Naive thymus-derived CD4-positive, alpha-beta T cell (primary cell): ENCODE measurements around the gene BPTF. TPM values are rescaled to one million over a fixed set of nuclear protein-coding genes. Genes with fewer than 3 reads are reported as not detected.
"Not testable (repeated sequence)": the region's sequence is repeated elsewhere in the genome, so short reads cannot be mapped to it uniquely, and the experiment has no call there.

ENCODE experiments used
- ATAC-seq: fragments of 150-1000 bp; cut with Tn5 transposase; 2 replicates; pipeline ENCODE4 v1.10.0; 2021; ENCODE audit warnings: mild to moderate bottlenecking, moderate library complexity
- CTCF ChIA-PET: fragments of 350-600 bp; sonication (Branson Sonifier 250); formaldehyde crosslinking; loops from one replicate; lab custom pipeline; 2021; ENCODE audit warnings: antibody characterized with exemption; lab: Charles Lee
- POLR2A ChIA-PET: fragments of 350-600 bp; sonication (Branson Sonifier 250); formaldehyde crosslinking; loops from one replicate; lab custom pipeline; 2021; ENCODE audit warnings: antibody characterized with exemption, inconsistent platforms; lab: Charles Lee
- DNase-seq, 9 donors: peaks; one replicate each; pipeline versions ENCODE4 v3.0.0 to v3.0.0-alpha.2; 2020 to 2022; ENCODE audit warnings: mixed read lengths in 1 of 9
- H3K27ac ChIP-seq: one replicate; pipeline ENCODE4 v1.7.0; 2013; ENCODE audit warnings: mild to moderate bottlenecking, low read depth, low read length, moderate library complexity
- H3K27me3 ChIP-seq, 2 donors: one replicate each; pipeline ENCODE4 v1.7.0; 2013; ENCODE audit warnings: low read length in 2 of 2, mild to moderate bottlenecking in 2 of 2, moderate library complexity in 2 of 2; ENCODE audit not compliant: control insufficient read depth in 2 of 2, insufficient read depth in 2 of 2
- H3K36me3 ChIP-seq, 3 experiments: 1 replicate in 2 of 3; 2 replicates in 1 of 3; pipeline ENCODE4 v1.7.0; 2013; ENCODE audit warnings: low read length in 3 of 3, mild to moderate bottlenecking in 3 of 3, moderate library complexity in 1 of 3; ENCODE audit not compliant: insufficient read depth in 3 of 3, control insufficient read depth in 2 of 3
- H3K4me1 ChIP-seq, 2 donors: one replicate each; pipeline ENCODE4 v1.7.0; 2013; ENCODE audit warnings: low read length in 2 of 2, mild to moderate bottlenecking in 2 of 2, moderate library complexity in 1 of 2; ENCODE audit not compliant: control insufficient read depth in 2 of 2, insufficient read depth in 2 of 2
- H3K4me3 ChIP-seq: 2 replicates; pipeline ENCODE4 v1.7.0; 2013; ENCODE audit warnings: mild to moderate bottlenecking, low read length
- H3K9me3 ChIP-seq, 3 experiments: 1 replicate in 2 of 3; 2 replicates in 1 of 3; pipeline ENCODE4 v1.7.0; 2013; ENCODE audit warnings: low read length in 3 of 3; ENCODE audit not compliant: control insufficient read depth in 2 of 3
- H3K27ac Mint-ChIP-seq, 9 donors: one replicate each; pipeline ENCODE4 v1.8.0; 2020 to 2022; ENCODE audit warnings: mixed read lengths in 9 of 9, mild to moderate bottlenecking in 8 of 9, moderate library complexity in 5 of 9, inconsistent platforms in 2 of 9
- H3K27me3 Mint-ChIP-seq, 5 donors: one replicate each; pipeline ENCODE4 v1.8.0; 2021 to 2022; ENCODE audit warnings: mixed read lengths in 5 of 5, mild to moderate bottlenecking in 1 of 5
- H3K36me3 Mint-ChIP-seq, 5 donors: one replicate each; pipeline ENCODE4 v1.8.0; 2020 to 2022; ENCODE audit warnings: mixed read lengths in 5 of 5, mild to moderate bottlenecking in 3 of 5, inconsistent platforms in 1 of 5
- H3K4me1 Mint-ChIP-seq, 7 donors: one replicate each; pipeline ENCODE4 v1.8.0; 2020 to 2022; ENCODE audit warnings: mixed read lengths in 7 of 7, mild to moderate bottlenecking in 3 of 7, inconsistent platforms in 1 of 7
- H3K4me3 Mint-ChIP-seq, 10 donors: one replicate each; pipeline ENCODE4 v1.8.0; 2020 to 2022; ENCODE audit warnings: mild to moderate bottlenecking in 10 of 10, mixed read lengths in 10 of 10, moderate library complexity in 6 of 10, inconsistent platforms in 2 of 10
- H3K9me3 Mint-ChIP-seq, 11 donors: one replicate each; pipeline ENCODE4 v1.8.0; 2020 to 2022; ENCODE audit warnings: mixed read lengths in 11 of 11, mild to moderate bottlenecking in 4 of 11, inconsistent platforms in 1 of 11, moderate library complexity in 1 of 11
- intact Hi-C, 2 donors: fragments of 100-400 bp; cut with micrococcal nuclease; formaldehyde crosslinking; loops; one replicate each; pipeline ENCODE4 v1.15.1; 2023
- polyA plus RNA-seq, 2 donors: library from polyadenylated mRNA; unstranded; fragments of 300-500 nt; fragmentation: Illumina TruSeq; gene quantifications; one replicate each; pipeline ENCODE4 v1.2.3, GENCODE V29; 2021
- total RNA-seq, 6 experiments: library from RNA in 5 of 6; stranded (reverse) in 5 of 6; gene quantifications; 1 replicate in 5 of 6; 2 replicates in 1 of 6; pipeline ENCODE4 v1.2.3 and lab custom pipeline; 2021 to 2026

BPTF gene
- total and polyA plus RNA-seq, 7 experiments from 2014 or later, result 16.0 to 219 (median 149) TPM

DNA sequence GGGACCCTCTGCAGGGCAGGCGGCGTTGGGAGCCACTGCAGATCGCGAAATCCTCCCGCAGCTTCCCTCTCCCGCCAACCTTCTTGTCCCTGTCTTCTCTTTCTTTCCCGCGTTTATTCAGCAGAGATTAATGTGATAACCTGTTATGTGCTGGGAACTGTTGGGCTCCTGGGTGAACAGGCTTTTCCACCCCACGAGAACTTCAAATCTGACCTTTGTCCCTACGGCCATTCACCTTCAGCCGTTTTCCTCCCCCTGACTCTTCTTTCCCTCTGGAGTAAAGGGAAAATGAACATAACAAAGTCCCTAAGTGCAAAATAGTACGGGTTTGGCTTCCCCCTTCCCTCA, 195.1 kb downstream of the BPTF start:
- ChIA-PET POLR2A (interaction anchor here (0.9 to 1.3 kb wide), 2 partner anchors 15 to 303 kb away, joined by 3 to 6 read pairs; partner anchors contain the start of genes KPNA2 and NOL11), CTCF (interaction anchor here (0.8 kb wide), 1 partner anchor 12 kb away, joined by 4 read pairs; no protein-coding TSS in a partner anchor)
- Histone ChIP-seq H3K4me1 (peaks cover 6 to 10% of the 10 kb centered on the region in 2 donors), H3K36me3 (no peaks in the 10 kb centered on the region), H3K9me3 (no peaks in the 10 kb centered on the region), H3K27me3 (no peaks in the 10 kb centered on the region), H3K4me3 (peak overlapping the region; percentile 79), H3K27ac (peak overlapping the region; percentile 79)
- peaks cover 0 to 3% (median 0%) of the 10 kb centered on the region in 5 donors for H3K36me3 Mint-ChIP-seq
- intact Hi-C loops, result loop anchor here (1.0 to 5.0 kb wide), 4 partner anchors 9 to 1307 kb away; partner anchors contain the start of genes KPNA2 (in 2 of the 2) and ABCA5 (in 1 of the 2)
- no peak for DNase-seq
- H3K4me1 Mint-ChIP-seq, result peaks cover 10 to 25% (median 17%) of the 10 kb centered on the region in 7 donors
- peak overlapping the region; percentile 85 to 95 (median 89) for H3K4me3 Mint-ChIP-seq
- H3K9me3 Mint-ChIP-seq, result peaks cover 0 to 13% (median 0%) of the 10 kb centered on the region in 11 donors
- H3K27me3 Mint-ChIP-seq, result peaks cover 0 to 8% (median 0%) of the 10 kb centered on the region in 5 donors
- peak overlapping the region; percentile 89 to 100 (median 98) for H3K27ac Mint-ChIP-seq
- ATAC-seq, result no peak

DNA sequence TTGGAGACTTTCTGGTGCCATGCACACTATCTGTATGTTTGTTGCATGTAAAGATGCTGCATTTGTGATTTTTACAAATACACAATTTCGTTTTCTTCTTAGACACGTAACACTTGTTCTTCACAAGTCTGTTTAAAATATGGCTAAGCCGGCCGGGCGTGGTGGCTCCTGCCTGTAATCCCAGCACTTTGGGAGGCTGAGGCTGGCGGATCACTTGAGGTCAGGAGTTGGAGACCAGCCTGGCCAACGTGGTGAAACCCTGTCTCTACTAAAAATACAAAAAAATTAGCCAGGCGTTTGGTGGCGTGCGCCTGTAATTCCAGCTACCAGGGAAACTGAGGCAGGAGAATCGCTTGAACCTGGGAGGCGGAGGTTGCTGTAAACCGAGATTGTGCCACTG, 195.5 kb downstream of the BPTF start:
- H3K4me3 Mint-ChIP-seq, result peak overlapping the region; percentile 85 to 95 (median 89)
- H3K27ac ChIP-seq, H3K27me3 Mint-ChIP-seq, ATAC-seq, H3K36me3 Mint-ChIP-seq, H3K27me3 ChIP-seq, H3K9me3 ChIP-seq, CTCF ChIA-PET, DNase-seq, H3K36me3 ChIP-seq: not testable (repeated sequence)
- intact Hi-C loops, result loop anchor here (1.0 to 5.0 kb wide), 4 partner anchors 9 to 1307 kb away; partner anchors contain the start of genes KPNA2 (in 2 of the 2) and ABCA5 (in 1 of the 2)
- H3K9me3 Mint-ChIP-seq, result peaks cover 0 to 13% (median 0%) of the 10 kb centered on the region in 11 donors
- peaks cover 10 to 25% (median 17%) of the 10 kb centered on the region in 7 donors for H3K4me1 Mint-ChIP-seq
- POLR2A ChIA-PET, result interaction anchor here (0.9 to 1.3 kb wide), 2 partner anchors 15 to 303 kb away, joined by 3 to 6 read pairs; partner anchors contain the start of genes KPNA2 and NOL11
- Histone ChIP-seq H3K4me1 (peaks cover 6 to 10% of the 10 kb centered on the region in 2 donors), H3K4me3 (peak overlapping the region; percentile 79)
- peak overlapping the region; percentile 89 to 100 (median 98) for H3K27ac Mint-ChIP-seq

DNA sequence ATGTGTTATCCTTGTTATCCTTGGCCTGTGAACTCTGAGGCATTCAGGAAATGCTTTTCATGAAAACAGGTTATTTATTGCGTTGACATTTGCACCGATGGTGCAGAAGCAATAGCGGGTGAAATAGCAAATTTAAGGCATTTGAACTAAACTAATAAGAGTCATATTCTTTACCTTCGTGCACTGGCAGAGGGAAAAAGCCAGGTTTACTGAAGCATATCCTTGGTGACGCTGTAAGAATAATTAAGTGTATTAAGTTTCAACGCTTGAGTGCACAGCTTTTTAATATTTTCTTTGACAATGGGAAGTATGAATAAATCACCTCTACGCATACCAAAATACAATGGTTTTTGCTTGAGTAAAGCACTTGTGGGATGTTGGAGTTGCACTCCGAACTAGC, 196.7 kb downstream of the BPTF start:
- POLR2A ChIA-PET, result no interaction called here
- peaks cover 6 to 10% of the 10 kb centered on the region in 2 donors for H3K4me1 ChIP-seq
- peak overlapping the region in 6 of 10 donors; percentile 10 to 59 (median 40) for H3K4me3 Mint-ChIP-seq
- H3K27me3 ChIP-seq, result no peaks in the 10 kb centered on the region
- H3K4me1 Mint-ChIP-seq, result peaks cover 6 to 21% (median 17%) of the 10 kb centered on the region in 7 donors
- H3K4me3 ChIP-seq, result no peak overlapping the region
- H3K27ac Mint-ChIP-seq, result peak overlapping the region in 4 of 9 donors; percentile 24 to 65 (median 34)
- H3K36me3 Mint-ChIP-seq, result peaks cover 0 to 3% (median 0%) of the 10 kb centered on the region in 5 donors
- peaks cover 0 to 13% (median 0%) of the 10 kb centered on the region in 11 donors for H3K9me3 Mint-ChIP-seq
- CTCF ChIA-PET, result no interaction called here
- peaks cover 0 to 9% (median 0%) of the 10 kb centered on the region in 5 donors for H3K27me3 Mint-ChIP-seq
- no peaks in the 10 kb centered on the region for H3K9me3 ChIP-seq
- intact Hi-C loops, result loop anchor here in 1 of 2 donors (5.0 kb wide), 1 partner anchor 1305 kb away; the partner anchor contains the start of gene ABCA5
- DNase-seq, result no peak
- no peak overlapping the region for H3K27ac ChIP-seq
- no peaks in the 10 kb centered on the region for H3K36me3 ChIP-seq
- ATAC-seq, result no peak

DNA sequence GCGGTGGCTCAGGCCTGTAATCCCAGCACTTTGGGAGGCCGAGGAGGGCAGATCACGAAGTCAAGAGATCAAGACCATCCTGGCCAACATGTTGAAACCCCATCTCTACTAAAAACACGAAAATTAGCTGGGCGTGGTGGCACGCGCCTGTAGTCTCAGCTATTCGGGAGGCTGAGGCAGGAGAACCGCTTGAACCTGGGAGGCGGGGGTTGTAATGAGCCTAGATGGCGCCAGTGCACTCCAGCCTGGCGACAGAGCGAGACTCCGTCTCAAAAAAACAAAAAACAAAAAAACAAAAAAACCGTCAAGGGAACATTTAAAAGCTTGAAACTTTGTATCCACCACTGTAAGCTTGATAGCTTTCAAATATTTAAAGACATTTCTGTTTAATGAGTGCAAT, 197.2 kb downstream of the BPTF start:
- H3K27ac ChIP-seq, H3K27ac Mint-ChIP-seq, H3K4me3 Mint-ChIP-seq, H3K9me3 ChIP-seq, H3K4me3 ChIP-seq, POLR2A ChIA-PET, H3K27me3 ChIP-seq, H3K36me3 ChIP-seq, H3K27me3 Mint-ChIP-seq, ATAC-seq, H3K36me3 Mint-ChIP-seq, DNase-seq: not testable (repeated sequence)
- peaks cover 5 to 18% (median 14%) of the 10 kb centered on the region in 7 donors for H3K4me1 Mint-ChIP-seq
- H3K4me1 ChIP-seq, result peaks cover 6 to 10% of the 10 kb centered on the region in 2 donors
- intact Hi-C loops, result loop anchor here in 1 of 2 donors (5.0 kb wide), 1 partner anchor 1305 kb away; the partner anchor contains the start of gene ABCA5
- H3K9me3 Mint-ChIP-seq, result peaks cover 0 to 13% (median 0%) of the 10 kb centered on the region in 11 donors
- CTCF ChIA-PET, result interaction anchor here (0.6 kb wide), 1 partner anchor 600 kb away, joined by 3 read pairs; no protein-coding TSS in a partner anchor

DNA sequence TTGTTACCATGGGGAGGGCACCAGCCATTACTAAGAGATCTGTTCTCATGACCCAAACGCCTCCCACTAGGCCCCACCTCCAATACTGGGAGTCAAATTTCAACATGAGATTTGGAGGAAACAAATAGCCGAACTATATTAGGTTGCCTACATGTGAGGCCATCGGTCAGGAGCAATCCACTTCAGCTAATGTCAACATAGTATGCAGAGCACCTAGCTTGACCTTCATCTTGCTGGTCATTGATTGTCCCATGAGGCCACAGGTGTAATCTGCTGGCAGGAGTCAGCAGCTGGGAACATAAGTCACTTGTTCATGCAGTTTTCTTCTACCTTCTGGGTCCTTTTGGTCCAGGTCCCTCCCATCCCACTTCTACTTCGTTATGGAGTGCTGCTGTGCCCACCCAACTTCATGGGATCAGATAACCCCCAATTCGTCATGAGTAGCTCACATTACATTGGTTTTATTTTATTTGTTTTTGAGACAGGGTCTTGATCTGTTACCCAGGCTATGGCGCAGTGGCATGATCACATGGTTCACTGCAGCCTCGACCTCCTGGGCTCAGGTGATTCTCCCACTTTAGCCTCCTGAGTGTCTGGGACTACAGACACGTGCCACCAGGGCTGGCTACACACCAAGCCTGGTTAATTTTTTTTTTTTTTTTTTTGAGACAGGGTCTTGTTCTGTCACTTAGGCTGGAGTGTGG, 204.4 kb downstream of the BPTF start:
- Mint-ChIP-seq H3K9me3 (no peaks in the 10 kb centered on the region), H3K4me1 (peaks cover 0 to 3% (median 0%) of the 10 kb centered on the region in 7 donors), H3K27ac (peak overlapping the region in 1 of 9 donors; percentile 36), H3K27me3 (peaks cover 0 to 7% (median 0%) of the 10 kb centered on the region in 5 donors), H3K36me3 (no peaks in the 10 kb centered on the region), H3K4me3 (no peak overlapping the region)
- H3K27ac ChIP-seq, result no peak overlapping the region
- peaks cover 0 to 3% of the 10 kb centered on the region in 2 donors for H3K4me1 ChIP-seq
- ATAC-seq (no peak), DNase-seq (no peak)
- intact Hi-C loops, result loop anchor here in 1 of 2 donors (10.0 kb wide), 1 partner anchor 785 kb away; the partner anchor contains the start of gene HELZ
- no peaks in the 10 kb centered on the region for H3K27me3 ChIP-seq
- POLR2A ChIA-PET, result no interaction called here
- H3K4me3 ChIP-seq, result no peak overlapping the region
- CTCF ChIA-PET, result interaction anchor here (0.7 kb wide), 1 partner anchor 69 kb away, joined by 6 read pairs; no protein-coding TSS in a partner anchor
- no peaks in the 10 kb centered on the region for H3K36me3 ChIP-seq
- no peaks in the 10 kb centered on the region for H3K9me3 ChIP-seq
